ENCODE measurements around the gene UGT1A1. TPM values are rescaled to one million over a fixed set of nuclear protein-coding genes. Genes with fewer than 3 reads are reported as not detected.
"Not testable (repeated sequence)": the region's sequence is repeated elsewhere in the genome, so short reads cannot be mapped to it uniquely, and the experiment has no call there.

UGT1A1 gene
- total and polyA plus RNA-seq, 7 donors: 0.06 TPM; not detected in 6

DNA sequence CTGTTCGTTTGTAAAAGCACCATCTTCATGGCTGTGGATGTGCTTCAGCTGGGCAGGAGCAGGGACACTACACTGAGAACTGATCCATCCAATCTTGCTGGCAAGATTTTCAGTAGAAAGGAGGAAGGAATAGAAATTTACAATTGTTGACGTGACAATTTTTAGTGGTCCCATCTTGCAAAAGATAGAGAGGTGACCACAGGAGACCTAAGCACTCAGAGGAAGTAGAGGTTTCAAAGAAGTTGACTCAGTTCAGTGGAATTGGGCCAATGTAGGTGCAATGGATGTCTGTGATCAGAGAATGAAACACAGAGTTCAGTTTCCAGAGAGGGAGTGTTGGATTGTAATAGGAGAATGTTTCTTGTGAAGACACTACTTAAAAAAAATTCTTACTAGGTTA, 45.9 kb upstream of the UGT1A1 start:
- no peaks in the 10 kb centered on the region for H3K9me3 ChIP-seq
- intact Hi-C loops (cut with DNase I): no loop called here
- no peaks in the 10 kb centered on the region for H3K36me3 ChIP-seq (ENCODE audit: insufficient read depth in 1 of 2, low read depth in 1 of 2)
- no peak for ATAC-seq
- no peak overlapping the region for H3K4me3 ChIP-seq
- H3K27me3 ChIP-seq (ENCODE audit: insufficient read depth in 3 of 3, low read length in 2 of 3): no peaks in the 10 kb centered on the region
- no peak for DNase-seq
- H3K4me1 ChIP-seq: no peaks in the 10 kb centered on the region
- TF ChIP-seq, protein P1, sequence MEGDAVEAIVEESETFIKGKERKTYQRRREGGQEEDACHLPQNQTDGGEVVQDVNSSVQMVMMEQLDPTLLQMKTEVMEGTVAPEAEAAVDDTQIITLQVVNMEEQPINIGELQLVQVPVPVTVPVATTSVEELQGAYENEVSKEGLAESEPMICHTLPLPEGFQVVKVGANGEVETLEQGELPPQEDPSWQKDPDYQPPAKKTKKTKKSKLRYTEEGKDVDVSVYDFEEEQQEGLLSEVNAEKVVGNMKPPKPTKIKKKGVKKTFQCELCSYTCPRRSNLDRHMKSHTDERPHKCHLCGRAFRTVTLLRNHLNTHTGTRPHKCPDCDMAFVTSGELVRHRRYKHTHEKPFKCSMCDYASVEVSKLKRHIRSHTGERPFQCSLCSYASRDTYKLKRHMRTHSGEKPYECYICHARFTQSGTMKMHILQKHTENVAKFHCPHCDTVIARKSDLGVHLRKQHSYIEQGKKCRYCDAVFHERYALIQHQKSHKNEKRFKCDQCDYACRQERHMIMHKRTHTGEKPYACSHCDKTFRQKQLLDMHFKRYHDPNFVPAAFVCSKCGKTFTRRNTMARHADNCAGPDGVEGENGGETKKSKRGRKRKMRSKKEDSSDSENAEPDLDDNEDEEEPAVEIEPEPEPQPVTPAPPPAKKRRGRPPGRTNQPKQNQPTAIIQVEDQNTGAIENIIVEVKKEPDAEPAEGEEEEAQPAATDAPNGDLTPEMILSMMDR (IDR thresholded peaks at IDR 0.05): no peak
- H3K27ac ChIP-seq: no peak overlapping the region
- 69 to 78% (median 72%) methylated on average over 2 of the region's 2 CpGs for WGBS, 3 donors

DNA sequence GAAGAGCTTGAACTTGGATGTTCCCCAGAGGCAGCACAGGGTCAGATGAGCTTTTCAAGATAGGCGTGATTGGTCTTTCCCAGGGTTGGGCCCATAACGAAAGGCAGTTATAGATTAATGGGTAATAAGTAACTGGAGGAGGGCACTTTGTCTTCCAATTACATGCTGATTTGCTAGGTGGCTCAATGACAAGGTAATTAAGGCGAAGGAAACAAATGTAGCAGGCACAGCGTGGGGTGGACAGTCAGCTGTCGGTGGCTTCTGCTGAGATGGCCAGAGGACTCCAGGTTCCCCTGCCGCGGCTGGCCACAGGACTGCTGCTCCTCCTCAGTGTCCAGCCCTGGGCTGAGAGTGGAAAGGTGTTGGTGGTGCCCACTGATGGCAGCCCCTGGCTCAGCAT, 41.5 kb upstream of the UGT1A1 start, which contains the start of gene UGT1A4:
UGT1A4 (plus strand) TSS at position 185 of the 400 bp plus-strand sequence; CDS start at position 270, 85 bp downstream.
- H3K4me1 ChIP-seq: no peaks in the 10 kb centered on the region
- no peak within 1 kb of the TSS for H3K27ac ChIP-seq
- intact Hi-C loops (cut with DNase I): no loop called here
- peaks cover 0 to 3% (median 0%) of the 10 kb centered on the region in 3 donors for H3K27me3 ChIP-seq (ENCODE audit: insufficient read depth in 3 of 3, low read length in 2 of 3)
- WGBS, 3 donors: 52 to 72% (median 58%) methylated on average over 6 to 7 of the region's 7 CpGs
- ATAC-seq: no peak
- no peaks in the 10 kb centered on the region for H3K36me3 ChIP-seq (ENCODE audit: insufficient read depth in 1 of 2, low read depth in 1 of 2)
- TF ChIP-seq, protein P1 (IDR thresholded peaks at IDR 0.05): no peak
- no peak within 1 kb of the TSS for H3K4me3 ChIP-seq
- DNase-seq: no peak
- H3K9me3 ChIP-seq: no peaks in the 10 kb centered on the region

DNA sequence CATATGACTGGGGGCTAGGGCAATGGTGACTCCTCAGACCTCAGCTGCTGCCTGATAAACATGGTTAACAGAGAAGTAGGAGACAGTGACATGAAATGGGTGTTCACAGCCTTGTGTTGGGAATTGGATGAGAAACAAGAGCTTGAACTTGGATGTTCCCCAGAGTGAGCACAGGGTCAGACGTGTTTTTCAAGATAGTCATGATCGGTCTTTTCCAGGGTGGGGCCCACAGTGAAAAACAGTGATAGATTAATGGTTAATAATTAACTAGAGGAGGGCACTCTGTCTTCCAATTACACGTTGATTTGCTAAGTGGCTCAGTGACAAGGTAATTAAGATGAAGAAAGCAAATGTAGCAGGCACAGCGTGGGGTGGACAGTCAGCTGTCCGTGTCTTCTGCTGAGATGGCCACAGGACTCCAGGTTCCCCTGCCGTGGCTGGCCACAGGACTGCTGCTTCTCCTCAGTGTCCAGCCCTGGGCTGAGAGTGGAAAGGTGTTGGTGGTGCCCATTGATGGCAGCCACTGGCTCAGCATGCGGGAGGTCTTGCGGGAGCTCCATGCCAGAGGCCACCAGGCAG, 31.3 kb upstream of the UGT1A1 start, which contains the start of gene UGT1A3:
UGT1A3 (plus strand) TSS at position 320 of the 579 bp plus-strand sequence; CDS start at position 405, 85 bp downstream.
- TF ChIP-seq, protein P1 (IDR thresholded peaks at IDR 0.05): no peak
- H3K27ac ChIP-seq: no peak within 1 kb of the TSS
- no peak within 1 kb of the TSS for H3K4me3 ChIP-seq
- no peaks in the 10 kb centered on the region for H3K9me3 ChIP-seq
- H3K27me3 ChIP-seq (ENCODE audit: insufficient read depth in 3 of 3, low read length in 2 of 3): no peaks in the 10 kb centered on the region
- 73 to 84% (median 79%) methylated on average over 8 of the region's 8 CpGs for WGBS, 3 donors
- DNase-seq: no peak
- ATAC-seq: no peak
- no peaks in the 10 kb centered on the region for H3K36me3 ChIP-seq (ENCODE audit: insufficient read depth in 1 of 2, low read depth in 1 of 2)
- intact Hi-C loops (cut with DNase I): no loop called here
- no peaks in the 10 kb centered on the region for H3K4me1 ChIP-seq

DNA sequence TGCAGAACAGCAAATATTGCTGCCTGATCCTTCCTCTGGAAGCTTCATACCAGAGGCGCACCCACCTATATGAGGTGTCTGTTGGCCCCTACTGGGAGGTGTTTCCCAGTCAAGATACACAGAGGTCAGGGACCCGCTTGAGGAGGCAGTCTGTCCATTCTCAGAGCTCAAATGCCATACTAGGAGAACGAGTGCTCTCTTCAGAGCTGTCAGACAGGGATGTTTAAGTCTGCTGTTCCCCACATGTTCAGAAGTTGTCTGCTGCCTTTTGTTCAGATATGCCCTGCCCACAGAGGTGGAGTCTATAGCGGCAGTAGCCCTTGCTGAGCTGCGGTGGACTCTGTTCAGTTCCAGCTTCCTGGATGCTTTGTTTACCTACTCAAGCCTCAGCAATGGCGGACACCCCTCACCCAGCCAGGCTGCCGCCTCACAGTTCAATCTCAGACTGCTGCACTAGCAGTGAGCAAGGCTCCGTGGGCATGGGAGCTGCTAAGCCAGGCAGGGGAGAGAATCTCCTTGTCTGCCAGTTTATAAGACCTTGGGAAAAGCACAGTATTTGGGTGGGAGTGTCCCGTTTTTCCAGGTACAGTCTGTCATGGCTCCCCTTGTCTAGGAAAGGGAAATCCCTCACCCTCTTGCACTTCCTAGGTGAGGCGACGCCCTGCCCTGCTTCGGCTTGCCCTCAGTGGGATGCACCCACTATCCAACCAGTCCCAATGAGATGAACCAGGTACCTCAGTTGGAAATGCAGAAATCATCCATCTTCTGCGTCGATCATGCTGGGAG, 23.0 kb upstream of the UGT1A1 start:
- 82 to 90% (median 87%) methylated on average over 14 of the region's 14 CpGs for WGBS, 3 donors
- H3K27ac ChIP-seq; intact Hi-C loops (cut with DNase I); H3K27me3 ChIP-seq (ENCODE audit: insufficient read depth in 3 of 3, low read length in 2 of 3); DNase-seq; H3K4me3 ChIP-seq; H3K36me3 ChIP-seq (ENCODE audit: insufficient read depth in 1 of 2, low read depth in 1 of 2); H3K9me3 ChIP-seq; ATAC-seq; H3K4me1 ChIP-seq: not testable (repeated sequence)

DNA sequence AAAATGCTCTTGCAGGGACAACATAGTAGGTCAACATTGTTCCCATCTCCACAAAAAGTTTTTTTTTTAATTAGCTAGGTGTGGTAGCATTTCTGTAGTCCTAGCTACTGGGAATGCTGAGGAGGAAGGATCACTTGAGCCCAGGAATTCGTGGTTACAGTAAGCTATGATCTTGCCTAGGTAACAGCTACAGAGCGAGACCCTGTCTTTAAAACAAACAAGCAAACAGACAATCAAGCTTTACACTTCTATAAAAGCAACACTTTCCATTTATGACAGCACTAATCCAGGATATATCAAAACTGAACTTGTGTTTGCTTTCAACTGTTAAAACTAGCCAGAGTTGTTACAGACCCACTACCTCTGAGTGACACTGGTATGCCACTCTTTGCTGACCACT, 19.2 kb upstream of the UGT1A1 start:
- no peak for ATAC-seq
- Histone ChIP-seq H3K27me3 (ENCODE audit: insufficient read depth in 3 of 3, low read length in 2 of 3) (peaks cover 0 to 2% (median 0%) of the 10 kb centered on the region in 3 donors), H3K9me3 (no peaks in the 10 kb centered on the region), H3K4me1 (no peaks in the 10 kb centered on the region), H3K27ac (no peak overlapping the region), H3K36me3 (ENCODE audit: insufficient read depth in 1 of 2, low read depth in 1 of 2) (no peaks in the 10 kb centered on the region), H3K4me3 (no peak overlapping the region)
- intact Hi-C loops (cut with DNase I): no loop called here
- TF ChIP-seq, protein P1 (IDR thresholded peaks at IDR 0.05): no peak
- WGBS, 3 donors: 61 to 78% (median 62%) methylated on average over 2 of the region's 2 CpGs
- no peak for DNase-seq

Measured in psoas muscle (tissue), 8 donors.